ENCODE measurements around the gene ATAD2B. TPM values are rescaled to one million over a fixed set of nuclear protein-coding genes. Genes with fewer than 3 reads are reported as not detected.
A peak's percentile ranks its signal among the peaks of the same experiment; 100 is the strongest.

ATAD2B gene
- total and polyA plus RNA-seq, 12 donors = 2.2 to 11.8 (median 8.7) TPM

DNA sequence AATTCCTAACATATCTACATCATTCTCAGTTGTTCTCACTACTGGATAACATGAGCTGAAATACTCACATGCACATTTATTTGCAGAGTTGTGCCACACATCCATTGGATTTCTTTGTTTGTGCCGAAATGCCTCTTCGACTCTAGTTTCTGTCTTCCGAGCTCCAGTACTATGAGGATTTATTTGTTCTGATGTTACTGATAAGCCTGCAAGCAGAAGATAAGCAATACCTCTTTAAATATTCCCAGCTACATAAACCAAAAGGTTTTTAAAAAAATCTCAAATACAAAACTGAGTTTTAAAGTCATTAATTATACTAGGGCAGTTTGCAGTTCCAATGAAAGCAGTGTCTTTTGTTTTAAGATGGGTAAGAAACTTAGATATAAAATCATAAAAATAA lies 164.8 kb downstream of the ATAD2B start:
- ATAC-seq (no peak), DNase-seq (no peak)
- Histone ChIP-seq H3K36me3 (peaks cover 0 to 71% (median 0%) of the 10 kb centered on the region in 9 donors), H3K27me3 (no peaks in the 10 kb centered on the region), H3K9me3 (no peaks in the 10 kb centered on the region), H3K4me3 (no peak overlapping the region), H3K4me1 (peaks cover 0 to 27% (median 13%) of the 10 kb centered on the region in 9 donors), H3K27ac (peak overlapping the region in 3 of 10 donors; percentile 3 to 34 (median 21))
- intact Hi-C loops (cut with DNase I) = loop anchor here in 1 of 10 donors (5.0 kb wide), 1 partner anchor 135 kb away; no protein-coding TSS in a partner anchor
- TF ChIP-seq, protein P1, sequence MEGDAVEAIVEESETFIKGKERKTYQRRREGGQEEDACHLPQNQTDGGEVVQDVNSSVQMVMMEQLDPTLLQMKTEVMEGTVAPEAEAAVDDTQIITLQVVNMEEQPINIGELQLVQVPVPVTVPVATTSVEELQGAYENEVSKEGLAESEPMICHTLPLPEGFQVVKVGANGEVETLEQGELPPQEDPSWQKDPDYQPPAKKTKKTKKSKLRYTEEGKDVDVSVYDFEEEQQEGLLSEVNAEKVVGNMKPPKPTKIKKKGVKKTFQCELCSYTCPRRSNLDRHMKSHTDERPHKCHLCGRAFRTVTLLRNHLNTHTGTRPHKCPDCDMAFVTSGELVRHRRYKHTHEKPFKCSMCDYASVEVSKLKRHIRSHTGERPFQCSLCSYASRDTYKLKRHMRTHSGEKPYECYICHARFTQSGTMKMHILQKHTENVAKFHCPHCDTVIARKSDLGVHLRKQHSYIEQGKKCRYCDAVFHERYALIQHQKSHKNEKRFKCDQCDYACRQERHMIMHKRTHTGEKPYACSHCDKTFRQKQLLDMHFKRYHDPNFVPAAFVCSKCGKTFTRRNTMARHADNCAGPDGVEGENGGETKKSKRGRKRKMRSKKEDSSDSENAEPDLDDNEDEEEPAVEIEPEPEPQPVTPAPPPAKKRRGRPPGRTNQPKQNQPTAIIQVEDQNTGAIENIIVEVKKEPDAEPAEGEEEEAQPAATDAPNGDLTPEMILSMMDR (IDR thresholded peaks at IDR 0.05) = no peak
- 60 to 75% methylated on average over 3 of the region's 3 CpGs for WGBS, 2 donors

DNA sequence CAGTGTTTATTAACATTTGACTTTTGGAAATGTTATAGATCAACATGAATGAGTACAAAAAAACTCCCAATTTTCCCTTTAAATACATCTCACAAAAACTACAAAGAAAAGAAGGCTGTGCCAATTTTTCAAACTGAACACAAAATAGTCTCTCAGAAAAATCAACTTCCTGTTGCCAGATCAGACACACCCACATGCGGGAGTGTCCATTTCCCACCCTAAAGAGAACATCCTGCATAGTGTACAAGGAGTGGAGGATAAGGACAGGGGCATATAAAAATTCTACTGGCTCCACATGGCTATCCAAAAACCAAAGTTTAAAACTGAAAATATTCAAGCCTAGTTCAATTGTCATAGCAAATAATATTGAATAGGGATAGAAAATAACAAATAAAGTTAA lies 165.3 kb downstream of the ATAD2B start:
- H3K27ac ChIP-seq = peak overlapping the region in 2 of 10 donors; percentile 21 to 44
- H3K36me3 ChIP-seq = peaks cover 0 to 76% (median 0%) of the 10 kb centered on the region in 9 donors
- H3K4me3 ChIP-seq = no peak overlapping the region
- DNase-seq = no peak
- no peaks in the 10 kb centered on the region for H3K27me3 ChIP-seq
- H3K4me1 ChIP-seq = peaks cover 0 to 30% (median 13%) of the 10 kb centered on the region in 9 donors
- TF ChIP-seq, protein P1 (IDR thresholded peaks at IDR 0.05) = no peak
- intact Hi-C loops (cut with DNase I) = loop anchor here in 1 of 10 donors (5.0 kb wide), 1 partner anchor 134 kb away; no protein-coding TSS in a partner anchor
- peak in 4 of 8 donors; percentile 52 to 78 (median 56) for ATAC-seq
- H3K9me3 ChIP-seq = no peaks in the 10 kb centered on the region
- WGBS, 2 donors = 26 to 55% methylated on average over 1 of the region's 1 CpG

DNA sequence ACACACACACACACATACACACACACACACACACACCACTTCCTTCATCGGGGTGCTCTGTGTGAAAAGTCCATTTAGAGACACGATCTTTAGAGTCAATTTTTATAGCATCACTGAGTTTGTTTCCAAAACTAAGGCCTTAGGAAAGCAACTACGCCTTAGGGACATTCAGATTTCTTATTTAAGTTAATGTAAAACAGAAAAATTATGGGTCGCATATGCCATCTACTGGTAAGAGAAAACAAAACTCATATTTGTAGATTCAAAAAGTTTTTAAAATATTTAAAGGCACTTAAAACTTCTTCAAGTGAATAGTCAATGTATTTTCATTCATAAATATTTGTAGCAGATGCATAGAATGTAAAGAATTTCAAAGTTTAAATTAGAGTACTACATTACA lies 166.2 kb downstream of the ATAD2B start:
- H3K36me3 ChIP-seq = peaks cover 0 to 82% (median 0%) of the 10 kb centered on the region in 9 donors
- no peak overlapping the region for H3K4me3 ChIP-seq
- ATAC-seq (no peak), DNase-seq (no peak)
- H3K4me1 ChIP-seq = peaks cover 0 to 30% (median 13%) of the 10 kb centered on the region in 9 donors
- no peaks in the 10 kb centered on the region for H3K27me3 ChIP-seq
- WGBS, 2 donors = 62 to 70% methylated on average over 4 of the region's 4 CpGs
- no peaks in the 10 kb centered on the region for H3K9me3 ChIP-seq
- H3K27ac ChIP-seq = peak overlapping the region in 1 of 10 donors; percentile 44
- intact Hi-C loops (cut with DNase I) = loop anchor here in 1 of 10 donors (5.0 kb wide), 1 partner anchor 133 kb away; no protein-coding TSS in a partner anchor
- TF ChIP-seq, protein P1 (IDR thresholded peaks at IDR 0.05) = peak in 6 of 9 donors; percentile 23 to 54 (median 41)

DNA sequence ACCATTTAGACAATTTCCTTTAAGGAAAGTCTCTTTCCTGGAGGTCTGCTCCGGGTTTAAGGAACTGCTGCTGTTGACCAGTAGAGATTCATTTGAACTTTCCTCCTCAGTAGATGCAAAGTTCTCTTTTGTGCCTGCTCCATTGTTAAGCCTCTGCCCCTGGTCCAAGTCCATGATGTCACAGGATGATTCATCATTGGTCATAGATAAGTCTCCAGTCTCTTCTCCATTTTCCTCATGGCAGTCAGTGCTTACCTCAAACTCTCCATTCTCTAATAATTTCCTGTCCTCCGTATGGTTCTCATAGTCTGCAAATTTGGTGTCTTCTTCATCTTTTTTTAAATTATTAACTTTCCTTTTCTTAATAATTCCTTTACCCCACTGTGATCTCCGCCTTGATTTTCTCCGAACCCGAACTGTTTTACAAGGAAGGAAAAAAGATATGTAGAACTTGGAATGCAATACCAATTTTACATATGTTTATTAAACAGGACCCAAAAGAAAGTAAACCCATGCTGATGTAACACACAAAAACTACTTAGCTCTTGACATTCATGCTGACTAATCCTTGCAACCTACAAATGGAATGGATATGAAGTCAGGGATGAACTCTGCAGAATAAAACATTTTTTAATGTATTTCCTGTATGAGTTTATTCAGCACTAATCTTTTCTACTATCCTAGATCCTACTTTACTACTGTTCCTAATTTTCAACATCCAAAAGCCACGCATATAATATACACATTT lies 169.1 kb downstream of the ATAD2B start:
- Histone ChIP-seq H3K4me3 (no peak overlapping the region), H3K9me3 (no peaks in the 10 kb centered on the region), H3K27me3 (no peaks in the 10 kb centered on the region), H3K27ac (peak overlapping the region in 1 of 10 donors; percentile 24), H3K4me1 (peaks cover 0 to 30% (median 15%) of the 10 kb centered on the region in 9 donors), H3K36me3 (peaks cover 0 to 86% (median 0%) of the 10 kb centered on the region in 9 donors)
- intact Hi-C loops (cut with DNase I) = no loop called here
- peak in 3 of 8 donors; percentile 42 to 91 (median 42) for ATAC-seq
- no peak for DNase-seq
- 84% methylated on average over 6 of the region's 6 CpGs for WGBS, 2 donors
- TF ChIP-seq, protein P1 (IDR thresholded peaks at IDR 0.05) = no peak
